22Rv1 (cell line): ENCODE results near the gene SUPT3H.

Source experiments
- H3K27ac ChIP-seq: fragments of 450-650 bp; 2 replicates; pipeline ENCODE4 v1.5.1; 2017
- CTCF ChIP-seq: fragments of 450-650 bp; IDR thresholded peaks from 2 replicates; pipeline ENCODE4 v1.5.1; 2017; ENCODE audit warnings: mild to moderate bottlenecking
- ZFX ChIP-seq: fragments of 450-650 bp; IDR thresholded peaks from 2 replicates; pipeline ENCODE4 v1.6.1; 2017; ENCODE audit warnings: antibody characterized with exemption, borderline replicate concordance

Gene SUPT3H

DNA sequence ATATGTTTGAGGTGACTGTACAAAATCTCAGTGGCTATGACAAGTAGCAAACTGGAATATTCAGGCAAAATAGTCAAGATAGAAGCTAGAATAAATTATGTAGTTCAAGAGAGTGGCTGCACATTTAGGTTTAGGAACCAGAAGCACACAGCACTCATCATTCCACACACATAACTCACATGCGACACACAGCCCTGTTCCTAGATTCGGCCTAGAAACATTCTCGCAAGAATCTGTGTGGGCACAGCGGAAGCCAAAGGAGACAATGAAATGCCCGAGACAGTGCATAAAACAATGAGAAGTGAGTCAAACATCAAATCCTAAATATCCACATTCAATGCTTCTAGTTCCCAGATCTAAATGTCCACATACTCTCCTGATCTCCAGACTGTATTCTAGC lies 9.5 kb upstream of the SUPT3H start:
- TF ChIP-seq CTCF, result no peak
- no peak for TF ChIP-seq ZFX

DNA sequence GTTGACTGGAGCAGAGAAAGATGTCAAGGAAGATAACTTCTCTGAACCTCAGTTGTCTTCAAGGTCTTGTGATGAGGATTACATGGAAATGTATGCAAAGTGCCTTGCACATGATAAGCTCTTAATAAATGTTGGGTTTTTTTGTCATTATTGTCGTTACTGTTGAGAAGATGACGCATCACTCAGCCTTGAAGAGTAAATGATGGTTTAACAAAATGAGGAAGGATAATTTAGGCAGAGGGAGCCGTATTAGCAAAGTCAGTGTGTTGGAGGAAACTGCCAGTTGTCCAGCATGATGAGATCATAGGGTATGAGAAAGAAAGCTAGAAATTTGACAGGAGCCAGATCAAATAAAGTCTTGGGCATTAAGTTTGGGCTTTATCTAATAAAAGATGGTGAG lies 8.8 kb upstream of the SUPT3H start:
- TF ChIP-seq CTCF (no peak), ZFX (no peak)
- no peak overlapping the region for H3K27ac ChIP-seq

More for the DNA sequence above, 9.5 kb upstream of the SUPT3H start:
- H3K27ac ChIP-seq, result no peak overlapping the region

DNA sequence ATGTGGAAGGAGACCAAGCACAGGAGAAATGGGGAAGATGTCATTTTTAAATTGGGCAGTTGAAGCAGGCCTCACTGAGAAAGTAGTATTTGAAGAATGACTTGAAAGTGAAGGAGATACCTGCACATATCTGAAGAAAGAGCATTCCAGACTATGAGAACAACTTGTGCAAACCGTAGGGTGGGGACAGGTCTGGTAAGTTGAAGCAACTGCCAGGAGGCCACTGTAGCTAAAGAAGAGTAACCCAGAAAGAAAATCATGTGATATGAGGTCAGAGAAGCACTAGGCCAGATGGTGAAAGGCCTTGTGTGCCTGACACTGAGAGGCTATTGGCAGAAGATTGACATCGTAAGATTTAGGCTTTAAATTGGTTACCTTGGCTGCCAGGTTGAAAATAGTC lies 4.7 kb upstream of the SUPT3H start:
- TF ChIP-seq ZFX (no peak), CTCF (no peak)
- no peak overlapping the region for H3K27ac ChIP-seq

GRCh38 chr6:45378334-45378926 lies 696 bp upstream of the SUPT3H start:
- peak overlapping the region; percentile 79 for H3K27ac ChIP-seq
- TF ChIP-seq ZFX (no peak), CTCF (no peak)

DNA sequence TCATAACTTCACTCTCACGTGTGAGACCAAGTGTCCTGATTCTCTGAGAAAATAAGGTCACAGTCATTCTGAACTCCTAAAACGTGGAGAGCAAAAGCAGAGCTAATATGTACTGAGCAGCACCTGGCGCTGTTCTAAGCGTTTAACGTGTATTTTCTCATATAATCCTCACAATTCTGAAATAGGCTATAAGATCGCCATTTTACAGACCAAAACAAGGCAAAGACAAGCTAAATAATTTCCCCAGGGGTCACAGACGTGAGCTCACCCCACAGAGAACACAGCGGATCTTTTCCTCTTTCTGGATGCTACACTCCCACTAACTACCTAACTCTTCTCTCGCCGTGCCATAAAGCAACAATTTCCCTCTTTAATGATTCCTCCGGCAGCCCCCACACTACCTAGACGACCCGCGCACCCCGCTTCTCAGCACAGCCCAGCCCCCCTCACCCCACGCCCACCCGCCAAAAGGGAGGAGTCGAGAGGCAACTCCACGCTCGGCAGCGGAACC lies 636 bp downstream of the SUPT3H start:
- H3K27ac ChIP-seq, result peak overlapping the region; percentile 79

DNA sequence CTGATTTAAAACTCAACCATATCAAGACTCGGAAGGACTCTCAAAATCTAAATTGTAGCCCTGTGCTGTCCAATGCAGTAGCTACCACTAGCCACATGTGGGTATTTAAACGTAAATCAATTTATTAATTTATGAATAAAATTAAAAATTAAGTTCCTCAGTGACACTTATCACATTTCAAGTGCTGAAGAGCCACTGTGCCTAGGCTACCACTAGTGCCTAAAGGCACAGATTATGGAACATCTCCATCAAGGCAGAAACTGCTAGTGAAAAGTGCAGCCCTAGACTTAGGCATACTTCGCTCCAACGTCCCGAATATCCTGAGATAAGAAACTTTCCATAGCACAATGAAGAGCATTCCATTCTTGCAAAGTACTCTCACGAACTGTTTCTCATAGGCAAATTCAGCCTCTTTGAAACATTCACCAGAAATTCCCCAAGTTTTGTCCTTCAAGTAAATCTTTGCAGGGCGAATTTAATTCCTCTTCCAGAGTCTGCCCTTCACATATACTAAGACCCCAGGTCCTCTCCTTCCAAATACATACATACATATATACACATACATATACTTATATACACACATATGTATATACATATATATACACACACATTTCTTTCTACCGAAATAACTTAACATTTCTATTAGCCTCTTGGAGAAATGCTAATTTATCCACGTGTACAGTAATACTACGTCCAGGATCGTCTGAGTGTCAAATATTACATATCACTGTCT lies 1.3 kb downstream of the SUPT3H start:
- no peak for TF ChIP-seq CTCF
- TF ChIP-seq ZFX, result no peak
- peak overlapping the region; percentile 79 for H3K27ac ChIP-seq

More for the DNA sequence above, 636 bp downstream of the SUPT3H start:
- no peak for TF ChIP-seq ZFX
- TF ChIP-seq CTCF, result no peak

GRCh38 chr6:45375449-45375848 lies 2.3 kb downstream of the SUPT3H start:
- no peak for TF ChIP-seq ZFX
- no peak for TF ChIP-seq CTCF
- H3K27ac ChIP-seq, result no peak overlapping the region
